Measurements from ENCODE around the gene ASTL.

Gene ASTL

DNA sequence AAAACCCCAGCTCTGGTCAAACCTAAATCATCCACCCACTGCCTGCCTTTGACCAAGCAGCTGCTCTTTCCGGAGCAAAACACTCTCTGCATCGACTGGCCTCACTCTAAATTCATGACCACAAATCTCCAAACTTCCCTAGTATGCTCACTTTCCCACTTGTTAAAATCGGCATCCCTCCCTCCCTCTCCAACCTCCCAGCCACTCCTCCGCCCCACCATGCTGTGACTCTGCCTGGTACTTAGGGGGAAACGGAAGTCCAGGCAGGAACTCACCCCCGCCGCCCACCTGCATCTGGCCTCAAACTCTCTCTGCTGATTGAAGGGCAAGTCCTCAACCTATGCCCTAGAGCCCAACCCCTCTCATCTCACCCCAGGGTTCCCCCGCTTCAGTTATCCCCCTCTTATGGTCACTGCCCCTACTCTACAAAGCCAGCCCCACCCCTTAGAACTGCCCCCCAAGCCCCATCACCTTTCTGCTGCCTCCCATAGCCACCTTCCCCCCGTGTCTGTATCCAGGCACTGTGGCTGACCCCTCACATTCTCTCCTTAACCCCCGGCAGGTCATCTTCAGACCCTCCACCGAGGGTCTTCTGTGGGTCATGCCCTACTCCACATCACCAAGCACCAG is 18.1 kb downstream of the ASTL start:
- peaks cover 37% of the 10 kb centered on the region for H3K4me1 ChIP-seq
- no peaks in the 10 kb centered on the region for H3K36me3 ChIP-seq
- peaks cover 22% of the 10 kb centered on the region for H3K27me3 ChIP-seq
- no peak overlapping the region for H3K27ac ChIP-seq
- no peaks in the 10 kb centered on the region for H4K20me1 ChIP-seq
- no peak overlapping the region for H3K9ac ChIP-seq
- H3K4me2 ChIP-seq = peak overlapping the region; percentile 56
- no peak overlapping the region for H3K4me3 ChIP-seq
- TF ChIP-seq Cebpa-rat (IDR thresholded peaks at IDR 0.05) = no peak
- no peaks in the 10 kb centered on the region for H3K9me3 ChIP-seq

DNA sequence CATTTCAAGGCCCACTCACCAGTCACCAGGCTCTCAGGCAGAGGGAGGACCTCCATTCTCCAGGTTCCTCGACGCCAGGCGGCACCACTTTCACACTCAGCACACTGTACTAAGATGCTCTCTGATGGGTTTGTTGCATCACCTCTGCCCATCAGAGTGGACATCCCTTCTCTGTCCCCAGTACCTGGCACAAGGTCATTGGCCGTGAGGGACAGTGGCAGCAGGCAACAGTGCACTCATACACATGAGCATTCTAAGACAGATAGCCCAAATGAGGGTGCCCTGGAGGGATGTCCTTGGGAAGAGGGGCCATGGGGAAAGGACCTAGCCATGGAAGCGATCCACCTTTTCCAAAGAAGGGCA is 18.9 kb downstream of the ASTL start:
- H3K36me3 ChIP-seq = no peaks in the 10 kb centered on the region
- H3K27me3 ChIP-seq = peaks cover 26% of the 10 kb centered on the region
- H3K9me3 ChIP-seq = no peaks in the 10 kb centered on the region
- H4K20me1 ChIP-seq = no peaks in the 10 kb centered on the region
- peaks cover 46% of the 10 kb centered on the region for H3K4me1 ChIP-seq
- H3K9ac ChIP-seq = no peak overlapping the region
- TF ChIP-seq Cebpa-rat (IDR thresholded peaks at IDR 0.05) = no peak
- H3K4me2 ChIP-seq = peak overlapping the region; percentile 56
- H3K27ac ChIP-seq = no peak overlapping the region
- H3K4me3 ChIP-seq = no peak overlapping the region

DNA sequence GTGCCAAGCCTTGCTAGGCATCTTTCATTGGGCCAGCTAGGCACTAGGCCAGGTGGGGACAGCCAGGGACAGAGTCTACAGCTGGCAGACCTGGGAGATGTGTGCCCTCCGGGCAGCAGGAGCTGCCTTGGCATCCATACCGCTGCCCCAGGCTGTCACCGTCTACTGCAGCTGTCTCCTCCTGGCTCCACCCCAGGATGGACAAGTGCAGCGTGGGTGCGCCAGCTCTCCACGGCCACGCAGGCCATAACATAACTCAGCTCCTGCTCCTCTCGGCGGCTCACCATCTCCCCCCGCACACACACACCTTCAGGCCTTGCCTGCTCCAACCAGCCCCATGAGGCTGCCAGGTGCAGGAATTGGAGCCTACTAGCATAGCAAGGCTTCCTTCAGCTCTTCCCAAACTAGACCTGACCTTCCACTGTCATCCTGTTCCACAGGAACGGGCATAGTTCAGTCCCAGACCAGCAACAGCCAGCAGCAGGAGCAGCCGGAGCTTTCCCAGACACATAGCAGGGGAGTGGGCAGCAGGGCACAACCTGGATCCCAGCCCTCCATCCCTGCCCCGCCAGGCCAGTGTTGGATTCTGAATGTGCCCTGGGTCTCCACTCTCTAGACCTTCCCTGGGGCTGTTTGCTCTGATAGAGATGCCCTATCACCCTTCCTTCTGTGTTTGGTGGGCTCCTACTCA is 19.5 kb downstream of the ASTL start:
- Histone ChIP-seq H3K9me3 (no peaks in the 10 kb centered on the region), H4K20me1 (no peaks in the 10 kb centered on the region), H3K4me1 (peaks cover 51% of the 10 kb centered on the region), H3K36me3 (no peaks in the 10 kb centered on the region), H3K4me3 (no peak overlapping the region), H3K27me3 (peaks cover 26% of the 10 kb centered on the region), H3K9ac (no peak overlapping the region), H3K4me2 (no peak overlapping the region), H3K27ac (no peak overlapping the region)
- TF ChIP-seq Cebpa-rat (IDR thresholded peaks at IDR 0.05) = no peak

DNA sequence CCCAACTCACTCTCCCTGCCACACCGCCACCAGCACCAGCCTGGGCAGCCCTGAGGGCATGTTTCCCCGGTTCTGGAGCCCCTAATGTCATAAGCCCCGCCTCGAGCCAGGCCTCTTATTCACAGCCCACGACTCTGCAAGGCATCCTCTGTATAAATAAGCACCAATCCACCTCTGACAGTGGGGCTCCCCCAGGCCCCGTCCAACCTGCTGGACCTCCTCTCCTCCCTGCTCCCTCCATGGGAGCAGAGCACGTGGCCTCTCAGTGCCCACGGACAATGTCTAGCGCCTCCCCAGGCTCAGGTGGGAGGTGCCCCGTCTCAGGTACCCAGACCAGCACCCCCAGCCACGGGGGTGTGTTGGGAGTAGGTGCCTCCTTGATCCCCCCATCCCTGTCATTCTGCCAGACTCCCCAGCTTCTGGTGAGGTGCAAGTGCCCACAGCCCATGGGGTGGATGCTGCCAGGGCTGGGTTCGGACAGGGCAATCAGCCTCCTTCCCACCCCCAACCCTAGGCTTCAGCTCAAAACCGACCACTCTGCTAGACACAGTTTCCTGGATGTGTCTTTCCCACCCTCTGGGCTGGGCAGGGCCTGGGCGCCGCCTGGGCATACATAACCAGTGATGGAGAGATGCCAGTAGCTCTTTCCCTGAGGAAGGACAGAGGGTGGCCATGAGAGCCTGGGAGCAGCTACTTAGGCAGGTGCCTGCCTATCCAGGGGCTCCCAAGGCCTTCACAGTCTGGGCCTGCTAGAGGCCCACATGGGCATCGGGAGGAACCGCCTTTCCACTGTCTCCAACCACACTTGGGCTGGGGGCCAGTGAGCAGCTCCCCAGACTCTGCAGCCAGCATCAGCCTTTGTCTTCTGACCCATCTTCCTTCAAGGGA is 20.4 kb downstream of the ASTL start:
- Histone ChIP-seq H3K27ac (no peak overlapping the region), H3K27me3 (peaks cover 26% of the 10 kb centered on the region), H3K4me1 (peaks cover 60% of the 10 kb centered on the region), H3K9ac (no peak overlapping the region), H4K20me1 (no peaks in the 10 kb centered on the region), H3K36me3 (no peaks in the 10 kb centered on the region), H3K4me3 (no peak overlapping the region), H3K9me3 (no peaks in the 10 kb centered on the region), H3K4me2 (peak overlapping the region; percentile 98)
- TF ChIP-seq Cebpa-rat (IDR thresholded peaks at IDR 0.05) = no peak

DNA sequence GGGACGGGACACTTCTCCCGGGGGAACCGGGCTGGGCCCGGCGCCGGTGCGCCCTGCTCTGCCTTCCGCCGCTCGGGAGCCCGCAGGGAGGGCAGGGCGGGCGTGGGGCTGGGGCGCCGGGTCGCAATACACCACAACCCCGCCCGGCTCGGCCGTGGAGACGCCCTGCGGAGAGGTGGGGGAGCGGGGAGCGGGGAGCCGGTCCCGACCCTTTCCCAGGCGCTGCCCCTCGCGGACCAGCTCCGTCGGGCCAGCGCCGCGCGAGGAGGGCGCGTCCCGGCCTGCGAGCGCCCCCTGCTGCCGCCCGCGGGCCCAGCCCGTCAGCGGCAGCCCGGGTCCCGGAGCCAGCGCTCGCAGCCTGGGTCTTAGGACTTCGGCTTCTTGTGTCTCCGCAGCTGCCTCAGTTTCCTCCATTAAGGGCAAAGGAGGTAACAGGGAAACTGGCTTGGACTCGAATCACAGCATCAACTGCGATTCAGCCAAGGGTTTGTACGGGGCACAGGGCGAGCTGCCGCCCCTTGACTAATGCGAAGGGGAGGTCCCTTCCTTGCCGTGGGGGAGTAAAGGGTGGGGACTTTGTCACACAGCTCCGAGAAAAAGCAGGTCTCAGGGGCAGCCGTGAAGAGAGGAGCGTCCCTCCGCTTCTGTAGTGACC is 21.3 kb downstream of the ASTL start:
- no peak for TF ChIP-seq Cebpa-rat (IDR thresholded peaks at IDR 0.05)
- Histone ChIP-seq H4K20me1 (no peaks in the 10 kb centered on the region), H3K4me1 (peaks cover 69% of the 10 kb centered on the region), H3K36me3 (no peaks in the 10 kb centered on the region), H3K27me3 (peaks cover 26% of the 10 kb centered on the region), H3K4me2 (peak overlapping the region; percentile 98), H3K27ac (no peak overlapping the region), H3K4me3 (peak overlapping the region; percentile 74), H3K9me3 (no peaks in the 10 kb centered on the region), H3K9ac (peak overlapping the region; percentile 65)

DNA sequence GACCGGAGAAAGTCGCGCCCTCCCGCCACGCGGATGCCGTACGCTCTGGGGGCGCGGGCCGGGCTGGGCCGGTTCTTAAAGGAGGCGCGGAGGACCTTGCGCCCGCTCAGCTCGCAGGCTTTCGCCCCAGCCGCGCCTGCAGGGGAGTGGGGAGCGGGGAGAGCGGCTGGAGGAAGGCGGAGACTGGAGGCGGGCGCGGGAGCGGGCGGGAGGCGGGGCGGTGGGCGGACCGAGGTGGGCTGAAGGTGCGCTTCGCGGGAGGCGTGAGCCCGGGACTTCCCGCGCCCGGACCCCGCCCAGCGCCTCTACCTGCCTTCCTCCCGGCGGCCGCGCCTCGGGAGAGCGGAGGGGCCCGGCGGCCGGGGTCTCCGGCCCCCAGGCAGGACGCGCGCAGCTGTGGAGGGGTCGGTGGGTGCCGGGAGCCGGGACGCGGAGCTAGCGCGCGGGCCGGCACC is 21.9 kb downstream of the ASTL start, which contains the start of gene ADRA2B:
TSS of gene ADRA2B (minus strand) at position 148 of the 455 bp plus-strand sequence. CDS start 422 bp downstream, outside the sequence.
- H3K9me3 ChIP-seq = no peaks in the 10 kb centered on the region
- peak within 1 kb of the TSS; percentile 65 for H3K9ac ChIP-seq
- H3K36me3 ChIP-seq = no peaks in the 10 kb centered on the region
- peaks cover 26% of the 10 kb centered on the region for H3K27me3 ChIP-seq
- H3K4me1 ChIP-seq = peaks cover 70% of the 10 kb centered on the region
- peak within 1 kb of the TSS; percentile 74 for H3K4me3 ChIP-seq
- H3K27ac ChIP-seq = no peak within 1 kb of the TSS
- no peaks in the 10 kb centered on the region for H4K20me1 ChIP-seq
- peak within 1 kb of the TSS; percentile 98 for H3K4me2 ChIP-seq
- no peak for TF ChIP-seq Cebpa-rat (IDR thresholded peaks at IDR 0.05)

DNA sequence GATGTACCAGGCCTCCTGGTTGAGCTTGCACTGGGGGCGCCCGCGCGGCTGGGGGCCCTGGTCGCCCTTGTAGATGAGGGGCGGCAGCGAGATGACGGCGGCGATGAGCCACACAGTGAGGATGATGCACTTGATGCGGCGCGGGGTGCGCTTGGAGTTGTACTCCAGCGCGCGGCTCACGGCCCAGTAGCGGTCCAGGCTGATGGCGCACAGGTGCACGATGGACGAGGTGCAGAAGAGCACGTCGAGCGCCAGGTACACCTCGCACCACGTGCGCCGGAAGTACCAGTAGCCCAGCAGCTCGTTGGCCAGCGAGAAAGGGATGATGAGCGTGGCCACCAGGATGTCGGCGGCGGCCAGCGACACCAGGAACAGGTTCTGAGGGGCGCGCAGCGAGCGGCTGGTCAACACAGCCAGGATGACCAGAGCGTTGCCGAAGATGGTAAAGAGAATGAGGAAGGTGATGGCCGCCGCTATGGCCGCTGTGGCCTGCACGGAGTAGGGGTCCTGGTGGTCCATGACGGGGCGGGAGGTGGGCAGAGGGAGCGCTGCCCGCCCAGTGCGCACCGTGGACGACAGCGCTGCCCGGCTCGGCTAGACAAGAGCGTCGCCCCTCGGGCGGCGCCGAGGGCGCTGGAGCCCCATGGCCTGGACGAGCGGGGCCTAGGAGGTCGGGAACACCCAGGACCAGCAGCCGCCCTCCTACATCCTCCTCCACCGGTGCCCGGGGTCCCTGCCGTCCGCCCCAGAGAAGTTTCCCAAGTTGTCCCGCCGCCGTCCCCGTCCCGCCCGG is 22.5 kb downstream of the ASTL start:
- Histone ChIP-seq H3K4me1 (peaks cover 69% of the 10 kb centered on the region), H3K9ac (no peak overlapping the region), H3K36me3 (no peaks in the 10 kb centered on the region), H3K4me2 (peak overlapping the region; percentile 98), H4K20me1 (no peaks in the 10 kb centered on the region), H3K27me3 (peaks cover 26% of the 10 kb centered on the region), H3K4me3 (peak overlapping the region; percentile 74), H3K9me3 (no peaks in the 10 kb centered on the region), H3K27ac (no peak overlapping the region)
- TF ChIP-seq Cebpa-rat (IDR thresholded peaks at IDR 0.05) = no peak

DNA sequence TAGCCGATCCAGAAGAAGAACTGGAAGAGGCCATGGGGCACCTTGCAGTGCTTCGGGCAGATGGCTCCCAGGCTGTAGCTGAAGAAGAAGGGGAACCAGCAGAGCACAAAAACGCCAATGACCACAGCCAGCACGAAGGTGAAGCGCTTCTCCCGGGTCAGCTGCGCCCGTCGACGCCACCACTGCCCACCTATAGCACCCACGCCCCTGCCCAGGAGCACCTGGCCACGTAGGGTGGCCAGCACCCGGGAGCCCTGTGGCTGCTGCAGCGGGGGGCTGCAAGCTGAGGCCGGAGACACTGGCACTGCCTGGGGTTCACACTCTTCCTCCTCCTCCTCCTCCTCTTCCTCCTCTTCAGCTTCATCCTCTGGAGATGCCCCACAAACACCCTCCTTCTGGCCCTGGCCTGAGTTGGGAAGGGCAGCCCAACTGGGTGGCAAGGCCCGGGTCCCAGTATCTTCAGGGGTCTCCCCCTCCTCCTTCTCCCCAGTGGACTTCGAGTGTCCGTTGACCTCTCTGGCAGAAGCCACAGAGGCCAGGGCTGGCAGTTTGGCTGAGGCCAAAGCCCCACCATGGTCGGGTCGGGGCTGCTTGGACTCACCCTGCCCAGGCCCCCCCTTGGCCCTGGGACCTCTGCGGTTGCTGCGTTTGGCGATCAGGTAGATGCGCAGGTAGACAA is 23.3 kb downstream of the ASTL start:
- H3K27me3 ChIP-seq = peaks cover 26% of the 10 kb centered on the region
- H3K9me3 ChIP-seq = no peaks in the 10 kb centered on the region
- peak overlapping the region; percentile 58; the same call in 1 of the 2 replicates for H3K27ac ChIP-seq
- TF ChIP-seq Cebpa-rat (IDR thresholded peaks at IDR 0.05) = no peak
- no peaks in the 10 kb centered on the region for H4K20me1 ChIP-seq
- peaks cover 61% of the 10 kb centered on the region for H3K4me1 ChIP-seq
- no peaks in the 10 kb centered on the region for H3K36me3 ChIP-seq
- peak overlapping the region; percentile 98 for H3K4me2 ChIP-seq
- H3K4me3 ChIP-seq = no peak overlapping the region
- no peak overlapping the region; the same call in 1 of the 2 replicates for H3K9ac ChIP-seq

All from BLaER1 (cell line).